ENCODE results near the gene TRIL. TPM values are rescaled to one million over a fixed set of nuclear protein-coding genes. Genes with fewer than 3 reads are reported as not detected.

Gene TRIL
- total and polyA plus RNA-seq, 2 of the 13 experiments (the other 11 are each of a cell fraction or from before 2014, with no cell fraction given): 0.18 to 0.40 TPM

- FAIRE-seq (no peak), DNase-seq (ENCODE audit: low spot score) (no peak), ATAC-seq (no peak)
- Histone ChIP-seq H3K27ac (ENCODE audit: extremely low read length, insufficient read depth, low read length) (no peak overlapping the region), H3K4me2 (ENCODE audit: low read depth, low read length) (no peak overlapping the region), H3K27me3 (ENCODE audit: control insufficient read depth in 1 of 2, insufficient read depth in 2 of 2, low read length in 2 of 2) (no peaks in the 10 kb centered on the region), H3K9ac (ENCODE audit: insufficient read depth, low read depth, low read length) (no peak overlapping the region), H3K4me3 (replicated peaks in 1 of 3; ENCODE audit: insufficient read depth in 1 of 3, low read depth in 2 of 3, low read length in 3 of 3) (no peak overlapping the region), H3K79me2 (ENCODE audit: insufficient read depth, low read length) (no peaks in the 10 kb centered on the region), H3K9me3 (ENCODE audit: low read length) (no peaks in the 10 kb centered on the region; the same call in 1 of the 2 replicates), H3K36me3 (replicated peaks in 1 of 2; ENCODE audit: control insufficient read depth in 1 of 2, insufficient read depth in 2 of 2, low read length in 2 of 2) (no peaks in the 10 kb centered on the region), H3K4me1 (ENCODE audit: insufficient read depth, low read length) (peaks cover 2% of the 10 kb centered on the region; the same call in 1 of the 2 replicates), H2AFZ (ENCODE audit: low read length) (no peak overlapping the region), H4K20me1 (ENCODE audit: insufficient read depth, low read length) (no peaks in the 10 kb centered on the region)
- in situ Hi-C loops (cut with HindIII; ENCODE audit: extremely low pct_ligation_motif_present, low pct_unique_long_range_greater_than_20kb): no loop called here
- WGBS (ENCODE audit: low lambda C conversion rate): 32% methylated on average over 5 of the region's 5 CpGs
- POLR2A ChIA-PET: no interaction called here
- BruUV-seq (replicated peaks): no TSS peak
- intact Hi-C loops (cut with micrococcal nuclease; ENCODE audit: unreplicated experiment): no loop called here
- no peak for TF ChIP-seq PBX3 (CRISPR knock-in tag; IDR thresholded peaks at IDR 0.05; ENCODE audit: borderline replicate concordance)
- TF ChIP-seq CHD4 (IDR thresholded peaks at IDR 0.05; ENCODE audit: borderline replicate concordance, low read length): no peak
- TF ChIP-seq ZNF614 (CRISPR knock-in tag; IDR thresholded peaks at IDR 0.05; ENCODE audit: borderline replicate concordance): no peak
- TF ChIP-seq ZNF136 (CRISPR knock-in tag; IDR thresholded peaks at IDR 0.05; ENCODE audit: low read depth): no peak
- no peak for TF ChIP-seq BHLHE40 (IDR thresholded peaks at IDR 0.05; ENCODE audit: low read length)
- no peak for TF ChIP-seq ZNF577 (CRISPR knock-in tag; IDR thresholded peaks at IDR 0.05; ENCODE audit: borderline replicate concordance, low read depth)
- TF ChIP-seq ZNF775 (CRISPR knock-in tag; IDR thresholded peaks at IDR 0.05; ENCODE audit: borderline replicate concordance): no peak
- TF ChIP-seq DPF2 (CRISPR knock-in tag; IDR thresholded peaks at IDR 0.05; ENCODE audit: borderline replicate concordance, low read depth): no peak
- TF ChIP-seq ZNF878 (CRISPR knock-in tag; IDR thresholded peaks at IDR 0.05): no peak
- TF ChIP-seq ZNF34 (CRISPR knock-in tag; IDR thresholded peaks at IDR 0.05; ENCODE audit: borderline replicate concordance): no peak
- no peak for TF ChIP-seq GABPA (IDR thresholded peaks at IDR 0.05; ENCODE audit: low read depth, low read length)
- TF ChIP-seq GABPA (CRISPR knock-in tag; IDR thresholded peaks at IDR 0.05; ENCODE audit: low read depth): no peak
- no peak for TF ChIP-seq ZSCAN31 (CRISPR knock-in tag; IDR thresholded peaks at IDR 0.05; ENCODE audit: low read depth)
- no peak for TF ChIP-seq NR2F1 (CRISPR knock-in tag; IDR thresholded peaks at IDR 0.05)
- no peak for TF ChIP-seq HMG20B (CRISPR knock-in tag; conservative IDR thresholded peaks at IDR 0.05)
- TF ChIP-seq ZNF552 (CRISPR knock-in tag; IDR thresholded peaks at IDR 0.05; ENCODE audit: borderline replicate concordance): no peak
- TF ChIP-seq, protein P1, sequence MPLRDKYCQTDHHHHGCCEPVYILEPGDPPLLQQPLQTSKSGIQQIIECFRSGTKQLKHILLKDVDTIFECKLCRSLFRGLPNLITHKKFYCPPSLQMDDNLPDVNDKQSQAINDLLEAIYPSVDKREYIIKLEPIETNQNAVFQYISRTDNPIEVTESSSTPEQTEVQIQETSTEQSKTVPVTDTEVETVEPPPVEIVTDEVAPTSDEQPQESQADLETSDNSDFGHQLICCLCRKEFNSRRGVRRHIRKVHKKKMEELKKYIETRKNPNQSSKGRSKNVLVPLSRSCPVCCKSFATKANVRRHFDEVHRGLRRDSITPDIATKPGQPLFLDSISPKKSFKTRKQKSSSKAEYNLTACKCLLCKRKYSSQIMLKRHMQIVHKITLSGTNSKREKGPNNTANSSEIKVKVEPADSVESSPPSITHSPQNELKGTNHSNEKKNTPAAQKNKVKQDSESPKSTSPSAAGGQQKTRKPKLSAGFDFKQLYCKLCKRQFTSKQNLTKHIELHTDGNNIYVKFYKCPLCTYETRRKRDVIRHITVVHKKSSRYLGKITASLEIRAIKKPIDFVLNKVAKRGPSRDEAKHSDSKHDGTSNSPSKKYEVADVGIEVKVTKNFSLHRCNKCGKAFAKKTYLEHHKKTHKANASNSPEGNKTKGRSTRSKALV (CRISPR knock-in tag; IDR thresholded peaks at IDR 0.05): no peak
- no peak for TF ChIP-seq SNAI1 (CRISPR knock-in tag; IDR thresholded peaks at IDR 0.05; ENCODE audit: borderline replicate concordance)
- TF ChIP-seq ATF5 (CRISPR knock-in tag; IDR thresholded peaks at IDR 0.05; ENCODE audit: low read depth): no peak
- CTCF ChIA-PET (ENCODE audit: low intra/inter-chr PET ratio, low total read pairs): no interaction called here
These were observed 49.4 kb downstream of the TRIL start for GRCh38 chr7:28908775-28909174.

All from HepG2 (cell line).